GM18858 (cell line): ENCODE data around the gene NECTIN4.

Source experiments
- ATAC-seq: cut with Tn5 transposase; IDR thresholded peaks from one replicate; pipeline ENCODE4 v1.9.1; 2021; ENCODE audit not compliant: unreplicated experiment

Gene NECTIN4

DNA sequence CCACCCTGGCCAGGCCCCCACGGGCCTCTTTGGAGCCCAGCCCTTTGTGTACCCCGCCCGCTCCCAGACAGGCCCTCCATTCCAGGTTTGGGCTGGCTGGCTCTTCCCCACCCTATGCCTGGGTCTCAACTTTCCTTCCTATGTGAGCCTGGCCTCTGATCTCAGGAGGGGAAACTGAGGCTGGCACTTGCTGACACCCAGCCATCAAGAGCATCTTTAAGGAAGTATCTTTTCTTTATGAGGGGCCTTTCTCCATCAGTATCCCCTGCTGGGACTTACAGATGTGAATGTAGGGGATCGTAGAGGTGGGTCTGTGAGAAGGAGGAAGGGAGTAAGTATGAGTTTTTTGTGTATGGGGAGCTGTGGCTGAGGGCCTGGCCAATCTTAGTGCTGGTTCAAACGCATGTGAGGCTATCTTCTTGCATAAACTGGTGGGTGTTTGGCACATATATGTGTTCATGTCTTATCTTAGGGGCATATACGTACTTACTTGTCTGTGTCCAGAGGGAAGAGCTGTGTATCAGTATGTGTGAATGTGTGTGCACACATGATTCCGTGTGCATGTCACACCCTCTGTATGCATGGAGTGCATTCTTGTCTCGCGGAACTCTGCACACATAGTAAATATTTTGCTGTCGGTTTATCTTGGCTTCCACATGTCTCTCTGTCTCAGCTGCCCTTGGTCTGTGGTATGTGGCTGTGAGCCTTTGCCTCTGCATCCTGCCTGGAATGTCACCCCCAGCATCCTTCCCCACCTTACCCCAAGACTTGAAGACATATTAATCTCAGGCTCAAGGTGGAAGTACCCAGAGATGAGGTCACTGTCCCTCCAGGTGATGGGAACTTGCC is 5.4 kb downstream of the NECTIN4 start:
- no peak for ATAC-seq

DNA sequence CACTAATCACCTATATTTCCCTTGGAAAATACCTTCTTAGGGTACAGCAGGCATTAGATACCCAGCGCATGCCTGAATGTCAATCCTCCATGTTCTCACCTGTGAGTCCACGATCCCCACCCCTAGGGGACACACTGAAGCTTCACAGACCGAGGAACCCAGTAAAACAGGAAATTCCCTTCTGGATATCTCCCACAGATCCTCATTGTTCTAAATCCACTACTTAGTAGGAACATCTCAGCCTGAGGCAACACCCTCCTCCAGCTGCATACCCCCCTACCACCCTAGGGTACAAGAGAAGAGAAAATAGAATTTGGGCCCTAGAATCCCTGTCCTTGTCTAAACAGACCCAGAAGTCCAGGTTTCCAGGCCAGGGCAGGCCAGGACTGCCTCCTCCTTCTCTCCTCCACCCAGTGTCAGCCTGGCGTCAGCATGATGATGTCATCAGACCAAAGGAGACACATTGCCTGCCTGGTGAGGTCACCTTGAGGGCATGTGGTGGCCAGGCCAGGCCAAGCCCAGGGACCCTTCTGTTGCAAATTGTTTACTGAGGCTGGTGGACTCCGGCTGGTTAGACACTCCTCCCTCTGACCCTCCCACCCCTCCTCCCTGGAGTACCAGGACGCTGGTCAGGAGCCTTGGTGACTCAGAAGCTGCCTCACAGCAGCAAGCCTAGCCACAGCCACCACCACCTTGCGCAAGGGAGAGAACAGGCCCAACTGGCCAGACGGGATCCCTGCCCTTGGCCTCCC is 6.2 kb downstream of the NECTIN4 start:
- no peak for ATAC-seq

DNA sequence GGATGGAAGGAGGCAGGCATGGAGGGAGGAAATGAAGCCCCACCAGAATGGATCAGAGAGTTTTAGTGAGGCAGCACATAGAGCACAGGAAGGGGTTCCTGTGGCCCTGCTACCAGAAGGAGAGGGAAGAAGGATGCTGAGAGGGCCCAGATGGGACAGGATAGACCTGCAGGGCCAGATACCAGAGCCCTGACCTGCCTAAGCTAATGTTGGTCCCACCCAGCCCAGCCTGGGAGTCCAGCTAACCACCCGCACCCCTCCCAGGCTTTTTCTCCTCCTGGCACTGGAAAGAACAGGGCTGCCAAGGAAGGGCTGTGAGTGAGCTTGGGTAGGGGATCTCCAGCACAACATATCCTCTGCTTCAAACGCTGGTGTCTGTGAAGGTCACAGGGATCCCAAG is 6.9 kb downstream of the NECTIN4 start:
- no peak for ATAC-seq

DNA sequence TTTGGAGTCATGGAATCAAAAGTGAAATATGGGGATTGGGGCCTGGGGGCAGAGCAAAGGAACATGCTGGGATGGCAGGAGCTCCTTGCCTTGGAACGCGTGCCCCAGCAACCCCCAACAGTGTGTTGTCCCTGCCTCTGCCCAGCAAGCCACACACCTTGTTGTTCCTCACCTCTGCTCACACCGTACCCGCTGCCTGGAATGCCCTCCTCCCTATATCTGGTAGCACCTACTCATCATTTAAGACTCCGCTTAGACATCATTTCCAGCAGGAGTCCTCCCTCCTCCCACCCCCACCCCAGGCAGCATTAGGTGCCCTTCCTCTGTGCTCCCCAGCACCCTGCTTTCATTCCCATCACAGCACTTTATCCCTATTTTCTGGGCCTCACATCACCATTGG is 7.8 kb downstream of the NECTIN4 start:
- no peak for ATAC-seq

DNA sequence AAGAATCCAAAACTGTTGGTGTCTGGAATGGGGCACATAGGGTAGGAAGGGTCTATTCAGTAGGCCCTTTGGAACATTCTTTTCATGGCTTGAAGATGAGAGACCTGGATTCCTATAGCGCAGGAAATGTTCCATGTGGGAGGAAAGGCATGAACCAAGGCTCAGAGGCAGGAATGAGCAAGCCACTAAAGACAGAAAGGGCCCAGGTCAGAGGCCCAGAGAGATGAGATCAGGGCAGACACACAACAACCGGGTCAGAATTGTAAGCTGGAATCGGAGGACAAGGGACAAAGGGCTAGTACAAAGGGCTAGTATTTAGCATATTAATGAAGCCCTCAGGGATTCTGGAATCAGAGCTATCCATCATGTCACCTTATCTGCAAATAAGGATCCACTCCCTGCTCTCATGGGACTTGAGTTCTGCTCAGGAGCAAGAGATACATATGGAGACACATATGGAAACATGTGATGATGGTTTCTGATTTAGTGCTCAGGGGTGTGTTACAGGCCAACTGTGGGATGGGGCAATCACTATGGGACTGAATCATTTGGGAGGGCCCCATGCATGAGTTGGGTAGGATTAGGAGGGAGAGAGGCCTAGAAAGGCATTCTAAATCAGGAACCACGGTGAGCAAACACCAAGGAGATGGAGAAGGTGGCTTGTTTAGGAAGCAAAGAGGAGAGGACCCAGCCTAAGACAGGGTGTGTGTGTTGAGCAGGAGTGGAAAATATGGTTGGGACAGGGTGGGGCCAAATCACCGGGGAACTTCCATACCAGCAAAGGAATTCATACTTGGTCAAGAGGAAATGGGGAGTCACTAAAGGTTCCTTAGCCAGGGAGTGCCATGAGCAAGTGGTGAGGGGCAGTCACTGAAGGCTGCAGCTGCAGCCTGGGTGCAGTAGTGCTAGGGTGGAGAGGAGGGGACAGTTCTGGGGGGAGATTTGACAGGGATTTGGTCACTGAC is 8.6 kb downstream of the NECTIN4 start:
- no peak for ATAC-seq

DNA sequence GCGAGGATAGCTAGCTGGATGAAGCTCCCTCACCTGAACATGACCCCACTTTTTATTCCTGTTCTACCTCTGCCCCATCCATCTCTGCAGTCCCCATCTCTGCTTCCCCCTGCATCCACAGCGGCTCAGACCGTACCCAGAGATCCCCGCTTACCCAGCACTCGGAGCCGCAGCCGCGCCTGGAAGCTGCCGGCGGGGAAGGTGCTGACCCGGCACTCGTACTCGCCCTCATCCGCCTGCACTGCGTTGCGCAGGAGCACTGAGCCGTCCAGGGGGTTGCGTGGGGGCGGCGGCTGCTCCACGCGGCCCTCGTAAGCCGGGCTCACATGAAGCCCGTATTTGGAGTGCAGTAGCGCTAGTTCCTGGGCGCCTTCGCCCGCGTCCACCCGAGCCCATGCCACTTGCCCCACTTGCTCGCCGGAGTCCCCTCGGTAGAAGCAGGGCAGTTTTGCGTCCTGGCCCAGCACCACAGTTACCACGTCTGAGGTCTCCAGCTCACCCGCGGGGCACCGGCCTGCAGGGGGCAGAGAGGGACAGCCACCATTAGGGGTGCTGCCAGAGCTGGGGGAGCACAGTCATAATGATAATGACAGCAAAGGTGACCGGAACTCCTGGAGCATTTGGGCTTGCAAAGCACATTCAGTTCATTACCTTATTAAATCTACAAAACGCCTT is 9.8 kb downstream of the NECTIN4 start:
- no peak for ATAC-seq

DNA sequence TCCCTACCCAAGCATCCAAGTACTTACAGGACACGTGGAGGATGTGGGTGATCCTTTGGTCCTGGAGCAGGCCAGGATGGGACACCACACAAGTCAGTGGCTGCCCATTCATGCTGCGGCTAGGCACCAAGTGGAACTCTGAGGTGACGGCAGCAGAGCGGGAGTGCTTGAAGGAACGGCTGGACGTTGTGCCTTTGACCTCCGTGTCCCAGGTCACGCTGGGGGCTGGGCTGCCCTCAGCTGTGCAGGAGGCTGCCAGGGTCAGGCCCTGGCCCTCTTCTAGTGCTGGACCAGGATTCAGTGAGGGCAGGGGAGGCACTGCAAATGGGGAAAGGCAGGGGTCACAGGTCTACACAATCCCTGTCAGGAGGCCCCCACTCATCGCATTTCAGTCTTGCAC is 11.9 kb downstream of the NECTIN4 start:
- ATAC-seq: no peak

DNA sequence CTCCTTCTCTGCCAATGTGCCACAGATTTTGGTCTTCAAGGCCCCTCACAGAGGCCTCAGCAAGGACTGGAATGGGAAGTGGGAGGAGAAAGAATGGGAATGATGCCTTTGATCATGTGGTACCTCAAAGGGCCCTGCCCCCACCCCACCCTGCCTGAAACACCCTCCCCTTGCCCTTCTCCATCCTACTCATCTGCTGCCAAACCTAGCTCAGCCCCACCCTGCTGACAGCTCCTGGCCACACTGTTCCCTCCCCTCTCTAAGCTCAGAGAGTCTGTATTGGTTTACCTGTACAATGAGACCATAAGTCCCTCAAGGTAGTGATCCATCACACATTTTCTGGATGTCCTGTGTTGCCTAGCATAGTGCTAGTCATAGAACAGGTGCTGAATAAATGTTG is 12.9 kb downstream of the NECTIN4 start:
- ATAC-seq: no peak

DNA sequence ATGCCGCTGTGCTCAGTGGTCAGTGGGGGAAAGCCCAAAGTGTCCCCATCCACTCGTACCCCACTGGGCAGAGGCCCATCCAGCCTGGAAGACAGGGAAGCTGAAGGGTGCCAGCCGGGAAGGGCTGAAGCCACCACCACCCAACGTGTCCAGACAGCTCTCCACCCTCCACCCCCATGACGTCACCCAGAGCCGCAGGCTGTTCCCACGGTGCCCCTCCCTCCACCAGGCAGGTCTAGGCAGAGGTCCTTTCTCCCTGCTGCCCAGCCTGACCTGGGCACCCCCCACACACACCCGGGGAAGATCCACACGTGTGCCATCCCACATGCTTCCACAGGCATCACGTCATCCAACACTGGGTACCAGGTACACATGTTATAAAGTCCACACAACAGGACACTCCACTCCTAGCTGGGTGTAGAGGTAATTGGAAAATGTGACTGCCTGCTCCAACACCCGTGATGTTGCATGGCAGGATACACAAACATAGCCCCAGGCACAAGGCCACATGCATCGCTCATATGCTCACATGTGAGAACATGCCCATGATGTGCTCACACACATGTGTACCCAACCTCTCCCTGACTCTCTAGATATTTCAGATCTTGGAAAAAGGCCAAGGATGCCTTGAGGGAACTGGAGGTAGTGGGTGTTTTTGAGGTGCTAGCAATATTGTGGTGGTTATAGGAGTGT is 14.5 kb downstream of the NECTIN4 start:
- no peak for ATAC-seq

DNA sequence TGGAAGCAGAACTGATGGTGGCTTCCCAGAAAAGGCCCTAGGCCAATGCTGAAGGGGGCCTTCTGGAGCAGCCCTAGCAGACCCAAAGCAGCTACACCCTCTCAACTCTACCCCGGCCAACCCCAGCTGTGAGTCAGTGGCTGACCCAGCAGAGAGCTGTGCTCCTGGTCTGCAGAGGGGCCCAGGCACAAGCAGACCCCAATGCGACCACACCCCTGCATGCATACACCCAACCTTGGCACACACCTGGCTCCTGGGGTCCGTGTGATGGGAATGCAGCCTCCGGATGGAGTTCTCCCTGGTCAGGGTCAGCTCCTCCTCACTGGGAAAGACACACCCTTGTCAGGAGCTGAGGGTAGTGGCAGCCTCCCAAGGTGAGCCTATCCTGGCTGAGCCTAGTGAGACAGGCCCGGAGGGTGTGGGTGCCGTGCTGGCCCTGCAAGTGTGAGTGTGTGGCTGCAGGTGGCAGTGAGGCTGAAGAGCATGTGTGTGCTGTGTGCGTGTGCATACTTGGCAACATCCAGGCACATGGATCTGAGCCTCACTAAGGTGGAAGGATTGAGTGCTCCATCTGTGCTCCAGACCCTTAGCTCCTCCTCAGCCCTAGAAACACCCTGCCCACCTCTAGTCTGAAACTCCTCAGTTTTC is 15.8 kb downstream of the NECTIN4 start:
- no peak for ATAC-seq

DNA sequence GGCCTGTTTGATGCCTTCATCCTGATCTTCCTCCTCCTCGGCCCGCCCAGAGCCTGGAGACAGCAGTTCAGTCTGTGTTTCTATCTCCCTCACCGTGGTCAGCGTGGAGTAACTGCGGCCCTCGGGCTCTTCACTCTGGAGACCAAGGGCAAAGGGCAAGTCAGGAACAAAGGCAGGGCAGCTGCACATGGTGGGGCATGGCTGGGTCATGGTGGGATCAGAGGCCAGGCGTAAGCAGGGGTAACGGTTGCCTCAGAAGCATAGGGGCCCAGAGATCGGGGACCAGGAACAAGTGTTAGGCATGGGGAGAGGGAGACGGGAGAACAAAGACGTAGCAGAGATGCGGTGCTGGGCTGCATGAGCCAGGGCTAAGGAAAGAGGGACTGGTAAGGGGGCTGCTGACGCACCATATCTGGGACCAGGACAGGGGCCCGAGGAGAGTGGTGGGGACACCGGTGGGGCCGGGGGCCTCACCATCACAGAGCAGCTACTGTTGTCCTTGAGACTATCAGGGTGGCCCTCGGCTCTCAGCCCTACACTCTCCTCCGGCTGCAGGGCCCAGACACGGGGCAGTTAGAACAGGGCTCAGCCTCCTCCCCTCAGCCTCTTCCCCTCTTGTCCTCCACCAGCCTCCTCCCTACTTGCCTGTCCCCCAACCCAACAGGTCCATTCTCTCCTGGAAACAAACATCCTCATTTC is 16.5 kb downstream of the NECTIN4 start:
- no peak for ATAC-seq

DNA sequence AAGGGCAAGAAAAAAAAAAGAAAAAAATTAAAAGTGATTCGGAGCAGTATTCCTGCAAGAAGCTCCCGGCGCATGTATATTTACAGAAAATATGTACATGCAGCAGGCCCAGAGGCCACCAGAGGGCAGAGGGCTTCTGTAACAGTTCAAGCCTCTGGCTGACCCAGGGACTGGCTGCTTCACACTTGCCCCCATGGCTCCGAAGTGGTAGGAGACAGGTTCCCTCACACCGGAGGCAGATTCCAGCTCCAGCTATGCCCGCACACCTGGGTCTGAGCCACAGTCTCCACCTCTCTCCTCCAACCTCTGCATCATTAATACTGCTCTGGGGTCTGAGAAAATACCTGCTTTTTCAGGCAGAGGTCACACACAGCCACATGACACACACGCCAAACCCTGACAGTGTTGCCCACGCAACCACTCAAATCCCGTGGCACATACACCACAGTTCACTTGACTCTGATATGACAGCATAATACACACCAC is 17.4 kb downstream of the NECTIN4 start:
- ATAC-seq: no peak

DNA sequence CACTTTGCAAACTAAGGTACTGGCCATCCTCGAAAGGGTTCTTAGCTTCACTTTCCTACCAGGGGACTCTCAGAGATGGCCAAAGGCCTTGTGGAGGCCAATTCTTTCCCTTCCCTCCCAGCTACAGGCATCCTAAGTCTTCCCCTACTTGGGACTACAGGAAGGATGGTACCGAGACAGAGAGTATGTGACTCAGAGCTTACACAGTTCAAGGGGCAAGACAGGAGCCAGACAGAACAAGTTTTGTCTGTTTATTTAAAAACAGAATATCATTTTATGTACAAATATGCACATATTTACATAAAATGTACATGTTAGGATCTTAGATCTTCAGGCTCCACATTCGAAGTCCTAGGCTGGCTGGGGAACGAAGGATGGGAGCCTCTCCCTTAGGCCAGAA is 18.6 kb downstream of the NECTIN4 start:
- no peak for ATAC-seq

DNA sequence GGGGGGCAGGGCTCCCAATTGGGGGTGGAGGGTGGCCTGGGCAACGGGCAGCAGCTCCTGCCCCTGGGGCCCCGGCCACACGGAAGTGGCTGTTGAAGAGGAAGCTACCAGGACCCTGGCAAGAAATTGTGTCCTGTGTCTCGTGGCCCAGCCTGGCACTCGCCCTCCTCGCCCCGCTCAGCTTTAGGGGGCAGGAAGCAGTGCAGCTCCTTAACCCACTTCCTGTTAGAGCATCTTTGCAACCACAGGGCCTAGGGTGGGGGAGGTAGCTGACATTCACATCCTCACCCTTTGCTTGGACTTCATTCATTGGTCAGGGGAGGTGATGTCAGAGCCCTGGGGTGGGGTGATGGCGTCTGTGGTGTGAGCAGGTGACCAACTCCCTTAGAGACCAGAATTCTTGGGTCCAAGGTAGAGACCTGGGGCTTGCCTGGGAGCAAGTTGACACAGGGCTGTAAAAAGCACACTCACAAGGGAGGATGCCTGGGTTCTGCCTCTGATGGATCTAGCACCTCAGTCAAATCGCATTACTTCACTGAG is 19.6 kb downstream of the NECTIN4 start, which contains the start of gene ARHGAP30:
TSS of gene ARHGAP30 (minus strand) at position 161 of the 540 bp plus-strand sequence. CDS start 267 bp downstream, outside the sequence.
- ATAC-seq: peak; percentile 71

DNA sequence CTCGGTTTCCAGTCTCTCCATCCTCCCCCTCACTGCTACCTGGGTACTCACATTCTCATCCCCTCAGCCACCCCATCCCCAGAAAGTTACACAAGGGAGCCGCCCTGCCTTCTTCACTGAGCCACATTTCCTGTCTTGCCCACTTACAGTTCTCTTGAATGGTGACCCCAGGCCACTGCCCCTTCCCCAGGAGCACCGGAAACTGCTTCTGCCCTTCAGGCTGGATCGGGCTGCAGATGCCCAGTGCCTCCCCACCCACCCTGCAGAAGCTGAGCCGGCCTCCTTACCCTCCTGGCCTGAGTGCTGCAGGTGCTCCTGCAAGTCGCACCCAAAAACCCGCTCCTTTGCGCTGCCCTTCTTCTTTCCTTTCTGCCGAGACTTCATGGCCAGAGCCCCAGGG is 20.1 kb downstream of the NECTIN4 start:
- ATAC-seq: no peak

DNA sequence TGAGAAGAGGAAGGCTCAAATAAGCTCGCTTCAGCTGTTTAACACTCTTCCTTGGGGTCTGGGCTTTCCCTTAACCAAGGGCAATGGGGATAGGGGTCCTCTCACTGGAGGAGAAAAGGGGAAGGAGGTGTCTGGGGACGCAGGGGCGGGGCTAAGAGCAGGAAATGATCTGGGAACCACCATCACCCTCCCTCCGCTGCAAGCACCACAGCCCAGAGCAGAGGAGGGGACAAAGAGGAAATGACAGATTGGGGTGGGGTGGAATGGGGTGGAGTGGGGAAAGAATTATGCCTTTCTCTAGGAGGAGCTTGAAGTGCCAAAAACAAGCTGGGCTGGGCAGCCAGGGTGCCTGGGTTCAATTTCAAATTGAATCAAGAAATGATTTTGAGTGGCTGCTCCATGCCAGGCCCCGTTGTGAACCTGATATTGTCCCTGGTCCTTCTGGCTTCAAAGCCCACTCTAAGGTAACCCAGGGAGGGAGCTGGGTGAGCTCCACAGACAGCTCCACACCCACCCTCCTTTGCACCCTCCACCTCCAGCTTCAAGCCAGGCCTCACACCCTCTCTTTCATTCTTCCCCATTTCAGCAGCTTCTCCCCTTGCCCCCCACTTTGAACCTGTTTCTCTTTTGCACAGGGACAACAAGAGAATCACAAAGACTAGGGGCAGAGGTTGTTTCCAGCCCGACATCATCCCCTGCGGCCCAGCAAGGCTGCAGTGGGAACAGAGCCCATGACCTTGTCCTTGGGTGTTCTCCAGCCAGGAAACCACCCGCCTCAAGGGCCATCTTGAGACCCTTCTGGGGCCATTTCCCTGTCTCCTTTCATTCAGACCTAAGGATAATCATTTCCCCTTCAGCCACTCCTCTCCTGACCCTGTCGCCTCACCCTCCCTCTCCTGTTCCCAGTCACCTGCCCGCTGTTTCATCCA is 20.8 kb downstream of the NECTIN4 start:
- peak; percentile 42 for ATAC-seq

DNA sequence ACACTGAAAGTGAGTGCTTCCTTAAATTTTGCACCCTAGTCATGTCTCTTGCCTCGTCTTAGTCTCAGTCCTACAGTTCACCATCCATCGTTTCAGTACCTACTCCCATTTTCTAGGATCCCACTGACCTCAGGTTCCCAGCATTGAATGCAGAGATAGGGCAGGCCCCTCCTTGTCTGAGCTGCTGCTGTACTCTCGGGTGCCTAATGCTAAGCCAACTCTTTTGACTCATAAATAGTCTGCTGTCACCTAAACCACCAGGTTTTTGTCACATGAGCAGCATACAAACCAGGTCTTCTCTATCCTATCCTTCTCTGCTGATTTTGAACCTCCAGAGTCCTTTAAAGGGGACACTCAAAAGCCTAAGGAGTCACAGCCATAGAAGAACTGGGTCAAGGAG is 22.7 kb downstream of the NECTIN4 start:
- ATAC-seq: no peak
